Sigmoid colon (tissue), 7 donors: ENCODE measurements around the gene TSPAN18. TPM values are rescaled to one million over a fixed set of nuclear protein-coding genes. Genes with fewer than 3 reads are reported as not detected.

Source experiments
- DNase-seq: peaks from one replicate; pipeline ENCODE4 v3.0.0-alpha.2; 2019
- H3K27ac ChIP-seq, 4 donors: fragments of 200-600 bp; sonication (generic); one replicate each; pipeline ENCODE4 v1.5.1; 2016 to 2019; ENCODE audit warnings: mild to moderate bottlenecking in 1 of 4
- H3K27me3 ChIP-seq, 3 donors: fragments of 200-600 bp; sonication (generic); one replicate each; pipeline ENCODE4 v1.5.1; 2019; ENCODE audit warnings: mild to moderate bottlenecking in 1 of 3
- H3K36me3 ChIP-seq, 4 donors: fragments of 200-600 bp; sonication (generic); one replicate each; pipeline ENCODE4 v1.5.1; 2016 to 2019
- H3K4me1 ChIP-seq, 4 donors: fragments of 200-600 bp; sonication (generic); one replicate each; pipeline ENCODE4 v1.5.1; 2017 to 2019
- H3K4me3 ChIP-seq, 4 donors: fragments of 200-600 bp; sonication (generic); one replicate each; pipeline ENCODE4 v1.5.1; 2017 to 2019; ENCODE audit warnings: mild to moderate bottlenecking in 2 of 4, moderate library complexity in 1 of 4
- H3K9me3 ChIP-seq, 4 donors: fragments of 200-600 bp in 3 of 4; sonication (generic) in 3 of 4; one replicate each; pipeline versions ENCODE4 v1.5.1 to v1.6.1; 2013 to 2019
- EP300 ChIP-seq, 4 donors: sonication (generic); formaldehyde crosslinking; IDR thresholded peaks; one replicate each; pipeline ENCODE4 v1.6.1; 2017; ENCODE audit warnings: antibody characterized with exemption in 4 of 4
- POLR2A ChIP-seq, 2 donors: fragments of 450-650 bp; IDR thresholded peaks; one replicate each; pipeline ENCODE4 v1.6.1; 2016; ENCODE audit warnings: antibody characterized with exemption in 2 of 2, mild to moderate bottlenecking in 2 of 2, moderate library complexity in 2 of 2
- POLR2AphosphoS5 ChIP-seq, 4 donors: sonication (generic); formaldehyde crosslinking; IDR thresholded peaks; one replicate each; pipeline ENCODE4 v1.6.1; 2017; ENCODE audit warnings: antibody characterized with exemption in 4 of 4
- WGBS, 2 donors: extraction: QIAGEN DNeasy Blood & Tissue Kit; methylation state at CpG; one replicate each; pipeline ENCODE4 v1.1.7; 2013; 5-methylcytosine and 5-hydroxymethylcytosine counted together
- intact Hi-C: fragments of 100-400 bp; cut with DNase I; formaldehyde crosslinking; loops from one replicate; pipeline ENCODE4 v1.15.1; 2023
- polyA plus RNA-seq, 3 donors: library from polyadenylated mRNA; stranded (reverse); fragments of 200-250 nt; gene quantifications; one replicate each; pipeline ENCODE4 v1.2.3, GENCODE V29; 2013
- total RNA-seq, 4 donors: library from RNA; depleted of rRNA; stranded (reverse); fragments of >200 nt; gene quantifications; one replicate each; pipeline ENCODE4 v1.1.0, GENCODE V29; 2016
- TF ChIP-seq, protein P1 (sequence below), 4 experiments: fragments of 450-650 bp in 3 of 4; fragments of 200-600 bp in 1 of 4; IDR thresholded peaks; one replicate each; pipeline ENCODE4 v1.5.1; 2016 to 2019; ENCODE audit warnings: antibody characterized with exemption in 4 of 4, mild to moderate bottlenecking in 3 of 4, moderate library complexity in 2 of 4
- donor health status: healthy with polysubstance abuse.
- donor health status: Bipolar disorder and iron deficiency.
- donor health status: healthy.

The TSPAN18 gene
- total and polyA plus RNA-seq, 7 donors = 0.23 to 75.3 (median 13.8) TPM

DNA sequence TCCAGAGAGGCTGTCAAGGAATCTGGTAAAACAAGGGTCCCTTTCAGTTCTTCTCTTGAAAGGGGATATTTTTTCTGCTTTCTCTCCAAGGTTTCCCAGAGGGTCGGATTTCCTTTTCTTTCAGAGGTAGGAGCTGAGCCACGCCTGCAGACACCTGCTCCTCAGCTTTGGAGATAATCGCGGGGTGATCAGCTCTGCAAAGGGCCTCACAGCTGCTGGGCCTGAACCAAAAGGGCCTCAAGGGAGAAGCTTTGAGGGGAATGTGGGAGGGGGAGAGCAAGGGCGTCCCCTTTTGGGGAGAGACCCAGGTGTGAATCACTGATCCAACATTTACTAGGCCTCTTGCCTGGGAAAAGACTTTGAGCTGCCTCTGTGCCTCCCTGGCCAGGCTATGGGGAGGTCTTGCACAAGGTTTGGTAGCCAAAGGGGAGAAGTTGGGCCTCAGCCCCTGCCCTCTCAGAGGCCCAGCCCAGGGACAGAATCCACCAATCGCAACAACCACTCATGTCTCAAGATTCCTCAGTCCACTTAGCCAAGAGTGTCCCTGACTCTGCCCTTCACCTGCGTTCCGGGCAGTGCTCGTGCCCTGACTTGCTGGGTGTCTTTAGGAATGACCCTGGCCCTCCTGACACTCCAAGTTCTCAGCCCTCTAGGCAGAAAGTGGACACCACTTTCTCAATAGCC, 237.9 kb downstream of the TSPAN18 start:
- no peak overlapping the region for H3K4me3 ChIP-seq
- no peaks in the 10 kb centered on the region for H3K27me3 ChIP-seq
- no peak for DNase-seq
- intact Hi-C loops = no loop called here
- TF ChIP-seq, protein P1, sequence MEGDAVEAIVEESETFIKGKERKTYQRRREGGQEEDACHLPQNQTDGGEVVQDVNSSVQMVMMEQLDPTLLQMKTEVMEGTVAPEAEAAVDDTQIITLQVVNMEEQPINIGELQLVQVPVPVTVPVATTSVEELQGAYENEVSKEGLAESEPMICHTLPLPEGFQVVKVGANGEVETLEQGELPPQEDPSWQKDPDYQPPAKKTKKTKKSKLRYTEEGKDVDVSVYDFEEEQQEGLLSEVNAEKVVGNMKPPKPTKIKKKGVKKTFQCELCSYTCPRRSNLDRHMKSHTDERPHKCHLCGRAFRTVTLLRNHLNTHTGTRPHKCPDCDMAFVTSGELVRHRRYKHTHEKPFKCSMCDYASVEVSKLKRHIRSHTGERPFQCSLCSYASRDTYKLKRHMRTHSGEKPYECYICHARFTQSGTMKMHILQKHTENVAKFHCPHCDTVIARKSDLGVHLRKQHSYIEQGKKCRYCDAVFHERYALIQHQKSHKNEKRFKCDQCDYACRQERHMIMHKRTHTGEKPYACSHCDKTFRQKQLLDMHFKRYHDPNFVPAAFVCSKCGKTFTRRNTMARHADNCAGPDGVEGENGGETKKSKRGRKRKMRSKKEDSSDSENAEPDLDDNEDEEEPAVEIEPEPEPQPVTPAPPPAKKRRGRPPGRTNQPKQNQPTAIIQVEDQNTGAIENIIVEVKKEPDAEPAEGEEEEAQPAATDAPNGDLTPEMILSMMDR (IDR thresholded peaks at IDR 0.05) = no peak
- TF ChIP-seq POLR2A (IDR thresholded peaks at IDR 0.05) (no peak), EP300 (IDR thresholded peaks at IDR 0.05) (no peak), POLR2AphosphoS5 (IDR thresholded peaks at IDR 0.05) (no peak)
- H3K4me1 ChIP-seq = peaks cover 0 to 8% (median 3%) of the 10 kb centered on the region in 4 donors
- H3K36me3 ChIP-seq = no peaks in the 10 kb centered on the region
- no peaks in the 10 kb centered on the region for H3K9me3 ChIP-seq
- H3K27ac ChIP-seq = no peak overlapping the region
- 51 to 67% methylated on average over 9 of the region's 9 CpGs for WGBS, 2 donors

DNA sequence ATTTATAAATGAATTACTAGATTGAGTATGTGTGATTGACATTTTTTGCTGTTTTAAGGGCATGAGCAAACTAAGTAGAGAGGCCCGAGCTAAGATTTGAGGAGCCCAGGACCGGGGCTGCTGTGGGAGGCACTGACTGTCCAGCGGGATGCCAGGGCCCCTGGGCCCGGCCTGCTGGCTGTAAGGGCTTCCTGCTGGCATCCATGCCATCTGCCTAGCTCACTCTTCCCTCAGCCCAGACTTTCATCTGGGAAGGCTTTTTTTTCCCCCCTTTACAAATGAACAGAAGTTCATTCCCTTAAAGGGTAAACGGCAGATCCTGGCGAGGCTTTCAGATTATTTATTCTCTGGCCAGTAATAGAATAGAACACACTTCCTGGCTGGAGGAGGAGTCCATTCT, 239.9 kb downstream of the TSPAN18 start:
- Histone ChIP-seq H3K27ac (no peak overlapping the region), H3K36me3 (no peaks in the 10 kb centered on the region), H3K4me3 (no peak overlapping the region), H3K27me3 (no peaks in the 10 kb centered on the region), H3K9me3 (no peaks in the 10 kb centered on the region), H3K4me1 (peaks cover 0 to 8% (median 3%) of the 10 kb centered on the region in 4 donors)
- intact Hi-C loops = no loop called here
- DNase-seq = no peak
- no peak for TF ChIP-seq EP300 (IDR thresholded peaks at IDR 0.05)
- no peak for TF ChIP-seq POLR2AphosphoS5 (IDR thresholded peaks at IDR 0.05)
- TF ChIP-seq, protein P1 (IDR thresholded peaks at IDR 0.05) = no peak
- TF ChIP-seq POLR2A (IDR thresholded peaks at IDR 0.05) = no peak
- WGBS, 2 donors = 87 to 88% methylated on average over 6 of the region's 6 CpGs

DNA sequence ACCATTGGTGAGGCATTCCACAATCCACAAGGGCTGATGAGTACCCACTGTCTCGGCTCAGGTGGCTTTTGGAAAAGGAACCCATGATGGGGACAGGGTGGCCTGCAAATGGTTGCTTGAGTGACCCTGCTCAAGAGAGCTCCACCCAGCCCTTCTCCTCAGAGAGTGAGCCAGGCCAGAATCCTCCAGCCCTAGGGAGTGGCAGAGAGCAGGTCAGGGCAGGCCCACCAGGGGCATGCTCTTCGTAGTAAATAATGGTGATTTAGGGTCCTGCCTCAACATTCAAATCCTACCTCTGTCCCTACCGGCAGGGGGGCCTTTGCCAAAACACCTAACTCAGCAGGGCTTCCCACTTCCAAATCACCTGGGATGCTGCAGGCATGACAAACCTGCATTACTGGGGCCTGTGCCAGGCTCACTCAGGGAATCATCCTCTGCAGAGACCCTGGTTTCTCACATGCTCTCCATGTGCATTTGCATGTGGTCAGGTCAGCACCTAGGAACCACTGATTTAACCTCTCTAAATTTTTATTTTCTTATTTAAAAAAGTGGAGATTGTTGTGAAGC, 241.3 kb downstream of the TSPAN18 start:
- H3K4me3 ChIP-seq = no peak overlapping the region
- H3K36me3 ChIP-seq = no peaks in the 10 kb centered on the region
- H3K27ac ChIP-seq = no peak overlapping the region
- no peaks in the 10 kb centered on the region for H3K9me3 ChIP-seq
- intact Hi-C loops = no loop called here
- TF ChIP-seq POLR2A (IDR thresholded peaks at IDR 0.05) (no peak), EP300 (IDR thresholded peaks at IDR 0.05) (no peak), POLR2AphosphoS5 (IDR thresholded peaks at IDR 0.05) (no peak)
- TF ChIP-seq, protein P1 (IDR thresholded peaks at IDR 0.05) = no peak
- 90 to 93% methylated on average over 3 of the region's 3 CpGs for WGBS, 2 donors
- no peak for DNase-seq
- H3K27me3 ChIP-seq = no peaks in the 10 kb centered on the region
- H3K4me1 ChIP-seq = peaks cover 0 to 8% (median 3%) of the 10 kb centered on the region in 4 donors

DNA sequence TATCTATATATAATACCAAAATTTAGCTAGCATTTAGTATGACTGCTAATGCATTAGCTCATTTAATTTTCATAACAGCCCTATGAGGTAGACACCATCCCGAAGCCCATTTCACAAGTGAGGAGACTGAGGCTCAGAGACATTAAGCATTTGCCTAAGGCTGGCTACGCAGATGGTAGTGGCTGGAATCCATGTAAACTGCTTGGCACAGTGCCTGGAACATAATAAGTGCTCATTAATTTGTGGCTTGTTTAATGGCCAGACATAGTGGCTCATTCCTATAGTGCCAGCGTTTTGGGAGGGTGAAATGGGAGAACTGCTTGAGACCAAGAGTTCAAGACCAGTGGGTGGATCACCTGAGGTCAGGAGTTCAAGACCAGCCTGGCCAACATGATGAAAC, 241.7 kb downstream of the TSPAN18 start:
- peaks cover 0 to 8% (median 3%) of the 10 kb centered on the region in 4 donors for H3K4me1 ChIP-seq
- intact Hi-C loops = no loop called here
- H3K27ac ChIP-seq = no peak overlapping the region
- no peaks in the 10 kb centered on the region for H3K9me3 ChIP-seq
- H3K36me3 ChIP-seq = no peaks in the 10 kb centered on the region
- 80 to 92% methylated on average over 3 of the region's 3 CpGs for WGBS, 2 donors
- no peak overlapping the region for H3K4me3 ChIP-seq
- no peaks in the 10 kb centered on the region for H3K27me3 ChIP-seq
- DNase-seq = no peak
- no peak for TF ChIP-seq POLR2A (IDR thresholded peaks at IDR 0.05)

DNA sequence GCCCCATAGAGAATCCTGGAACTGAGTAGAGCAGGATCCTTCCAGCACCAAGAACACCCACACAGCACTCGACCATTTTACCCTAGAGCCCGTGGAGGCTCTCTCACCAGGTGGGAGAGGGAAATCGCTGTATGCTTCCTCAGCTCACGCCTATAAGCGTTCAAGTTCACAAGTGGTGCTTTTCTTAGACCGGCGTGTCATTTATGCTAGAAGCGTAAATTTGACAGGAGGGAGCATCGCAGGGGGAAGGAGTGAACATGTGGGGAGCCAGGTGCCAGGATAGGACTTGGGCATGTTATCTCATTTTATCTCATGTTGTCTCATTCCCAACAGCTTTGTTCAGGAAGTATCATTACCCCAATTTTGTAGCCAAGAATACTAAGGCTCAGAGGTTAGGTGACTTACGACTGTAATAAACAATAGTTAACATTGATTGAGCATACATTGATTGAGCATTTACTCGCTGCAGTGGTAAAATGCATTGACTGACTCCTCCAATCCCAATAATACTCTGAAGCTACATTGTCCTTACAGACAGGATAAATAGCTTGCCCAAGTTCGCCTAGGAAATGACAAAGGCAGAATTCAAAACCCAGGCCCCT, 243.0 kb downstream of the TSPAN18 start:
- H3K4me3 ChIP-seq = no peak overlapping the region
- H3K27ac ChIP-seq = no peak overlapping the region
- 27 to 75% methylated on average over 12 of the region's 12 CpGs for WGBS, 2 donors
- no peak for DNase-seq
- no peaks in the 10 kb centered on the region for H3K36me3 ChIP-seq
- intact Hi-C loops = no loop called here
- no peaks in the 10 kb centered on the region for H3K9me3 ChIP-seq
- TF ChIP-seq POLR2A (IDR thresholded peaks at IDR 0.05) (no peak), POLR2AphosphoS5 (IDR thresholded peaks at IDR 0.05) (no peak)
- TF ChIP-seq, protein P1 (IDR thresholded peaks at IDR 0.05) = no peak
- peaks cover 0 to 8% (median 3%) of the 10 kb centered on the region in 4 donors for H3K4me1 ChIP-seq
- no peaks in the 10 kb centered on the region for H3K27me3 ChIP-seq
